HAP-1 (cell line): Measurements from ENCODE around the gene PANX2.

ENCODE experiments used
- DNase-seq, 2 experiments: peaks; one replicate each; pipeline ENCODE4 v3.0.0-alpha.2; 2016 to 2020; ENCODE audit warnings: low spot score in 2 of 2
- H3K27me3 ChIP-seq: fragments of 250-450 bp; sonication (Bioruptor Pico); 2 replicates; pipeline ENCODE4 v1.5.1; 2020; ENCODE audit warnings: low read depth, mild to moderate bottlenecking, moderate library complexity
- H3K36me3 ChIP-seq: fragments of 250-450 bp; sonication (Bioruptor Pico); replicated peaks from 2 replicates; pipeline ENCODE4 v1.5.1; 2020; ENCODE audit warnings: mild to moderate bottlenecking
- H3K4me1 ChIP-seq: fragments of 250-450 bp; sonication (Bioruptor Pico); 2 replicates; pipeline ENCODE4 v1.5.1; 2020; ENCODE audit warnings: mild to moderate bottlenecking
- H3K4me3 ChIP-seq: fragments of 250-450 bp; sonication (Bioruptor Pico); 2 replicates; pipeline ENCODE4 v1.5.1; 2020; ENCODE audit warnings: mild to moderate bottlenecking, moderate library complexity
- H3K9me3 ChIP-seq: fragments of 250-450 bp; sonication (Bioruptor Pico); 2 replicates; pipeline ENCODE4 v1.5.1; 2020; ENCODE audit warnings: mild to moderate bottlenecking, moderate library complexity
- in situ Hi-C: fragments of 300-500 bp; cut with MboI; formaldehyde crosslinking; loops from 3 replicates; pipeline ENCODE4 v1.14.3; 2020; ENCODE audit warnings: low sequenced_read_pairs, inconsistent platforms, mixed read lengths

Gene PANX2

DNA sequence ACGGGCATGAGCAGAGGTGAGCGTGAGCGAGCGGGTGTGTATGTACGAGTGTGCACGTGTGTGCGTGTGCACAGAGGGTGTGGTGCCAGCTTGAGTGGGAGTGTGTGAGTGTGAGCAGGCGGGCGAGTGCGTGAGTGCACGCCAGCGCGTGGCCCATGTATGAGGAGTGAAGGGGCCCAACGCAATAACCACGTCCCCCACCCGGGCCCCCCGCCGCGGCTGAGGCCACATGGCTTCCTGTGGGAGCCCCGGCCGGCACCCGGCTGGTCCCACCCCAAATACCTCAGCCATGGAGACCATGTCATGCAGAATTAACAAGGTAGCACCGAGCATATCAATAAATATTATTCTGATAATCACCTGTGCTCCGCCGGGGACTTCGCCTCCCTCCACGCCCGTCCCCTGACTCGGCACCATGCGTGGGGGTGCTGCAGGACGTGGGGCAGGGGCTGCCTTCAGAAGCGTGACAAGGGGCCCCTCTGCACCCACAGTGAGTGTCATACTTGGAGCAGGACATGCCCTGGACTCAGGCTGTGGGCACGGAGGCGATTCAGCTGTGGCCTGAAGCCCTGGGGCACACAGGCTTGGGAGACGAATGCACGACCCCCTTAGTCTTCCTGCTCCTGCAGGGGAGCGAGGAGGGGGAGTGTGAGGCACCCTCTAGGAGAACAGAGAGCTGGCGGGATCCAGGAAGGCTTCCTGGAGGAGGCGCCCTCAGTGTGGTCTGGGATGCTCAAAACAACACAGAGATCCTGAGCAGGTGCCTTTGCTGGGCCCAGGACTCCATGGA lies 9.6 kb downstream of the PANX2 start:
- H3K27me3 ChIP-seq: no peaks in the 10 kb centered on the region
- in situ Hi-C loops: no loop called here
- no peak overlapping the region for H3K4me3 ChIP-seq
- no peaks in the 10 kb centered on the region for H3K4me1 ChIP-seq
- H3K36me3 ChIP-seq: no peaks in the 10 kb centered on the region; the same call in 1 of the 2 replicates
- DNase-seq: no peak
- no peaks in the 10 kb centered on the region for H3K9me3 ChIP-seq

- no peaks in the 10 kb centered on the region; the same call in 1 of the 2 replicates for H3K36me3 ChIP-seq
- no peaks in the 10 kb centered on the region for H3K9me3 ChIP-seq
- H3K27me3 ChIP-seq: no peaks in the 10 kb centered on the region
- H3K4me3 ChIP-seq: no peak overlapping the region
- DNase-seq: no peak
- H3K4me1 ChIP-seq: 0 out of 2 replicates have a peak, but pooled peaks cover 2% of the 10 kb centered on the region
- in situ Hi-C loops: no loop called here
These were observed 10.4 kb downstream of the PANX2 start for GRCh38 chr22:50180727-50181521.

DNA sequence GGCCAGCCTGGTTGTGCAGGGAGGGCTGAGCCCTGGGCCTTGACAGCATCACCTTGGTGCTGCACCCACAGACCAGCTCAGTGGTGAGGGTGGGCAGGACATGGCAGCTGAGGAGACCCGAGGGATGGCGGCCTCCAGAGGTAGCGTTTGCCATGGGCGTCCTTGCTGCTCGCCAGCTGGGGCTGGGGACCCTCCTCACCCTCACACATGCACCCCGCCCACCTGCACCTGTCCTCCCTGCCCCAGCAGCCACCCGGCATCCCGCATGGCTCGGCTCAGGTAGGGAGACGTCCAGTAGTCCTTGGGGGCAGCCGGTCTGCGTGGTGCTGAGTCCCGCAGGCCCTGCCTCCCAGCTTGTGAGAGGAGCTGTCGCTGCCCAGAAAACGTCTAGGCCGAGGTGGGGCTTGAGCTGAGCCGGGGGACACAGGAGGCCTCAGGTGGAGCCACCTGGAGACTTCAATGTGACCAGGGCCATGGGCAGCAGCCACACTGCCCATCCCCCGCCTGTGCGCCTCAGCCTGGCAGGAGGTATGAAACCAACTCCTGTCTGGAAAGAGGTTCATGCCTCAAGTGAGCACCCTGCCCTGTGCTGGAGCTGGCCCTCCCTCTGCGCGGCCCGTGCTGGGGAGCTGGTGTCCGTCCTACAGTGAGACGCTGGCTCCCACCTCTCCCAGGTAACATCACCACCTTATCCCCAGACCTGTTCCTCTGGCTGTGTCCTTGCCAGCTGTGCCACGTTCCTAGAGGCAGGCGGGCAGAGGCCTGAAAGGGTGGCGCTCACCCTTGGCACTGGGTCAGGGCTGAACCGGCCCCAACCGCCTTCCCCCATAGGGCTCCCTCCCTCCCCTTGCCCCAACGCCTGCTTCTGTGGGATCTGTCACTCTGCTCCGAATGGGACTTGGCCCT lies 11.9 kb downstream of the PANX2 start:
- no peak for DNase-seq
- H3K27me3 ChIP-seq: no peaks in the 10 kb centered on the region
- H3K4me1 ChIP-seq: peaks cover 5% of the 10 kb centered on the region; the same call in 1 of the 2 replicates
- H3K9me3 ChIP-seq: no peaks in the 10 kb centered on the region
- H3K36me3 ChIP-seq: no peaks in the 10 kb centered on the region; the same call in 1 of the 2 replicates
- in situ Hi-C loops: no loop called here
- no peak overlapping the region for H3K4me3 ChIP-seq

GRCh38 chr22:50183141-50183971 lies 12.8 kb downstream of the PANX2 start:
- DNase-seq: no peak
- in situ Hi-C loops: no loop called here
- no peak overlapping the region for H3K4me3 ChIP-seq
- peaks cover 5% of the 10 kb centered on the region; the same call in 1 of the 2 replicates for H3K4me1 ChIP-seq
- H3K36me3 ChIP-seq: peaks cover 3% of the 10 kb centered on the region
- H3K9me3 ChIP-seq: no peaks in the 10 kb centered on the region
- H3K27me3 ChIP-seq: no peaks in the 10 kb centered on the region

DNA sequence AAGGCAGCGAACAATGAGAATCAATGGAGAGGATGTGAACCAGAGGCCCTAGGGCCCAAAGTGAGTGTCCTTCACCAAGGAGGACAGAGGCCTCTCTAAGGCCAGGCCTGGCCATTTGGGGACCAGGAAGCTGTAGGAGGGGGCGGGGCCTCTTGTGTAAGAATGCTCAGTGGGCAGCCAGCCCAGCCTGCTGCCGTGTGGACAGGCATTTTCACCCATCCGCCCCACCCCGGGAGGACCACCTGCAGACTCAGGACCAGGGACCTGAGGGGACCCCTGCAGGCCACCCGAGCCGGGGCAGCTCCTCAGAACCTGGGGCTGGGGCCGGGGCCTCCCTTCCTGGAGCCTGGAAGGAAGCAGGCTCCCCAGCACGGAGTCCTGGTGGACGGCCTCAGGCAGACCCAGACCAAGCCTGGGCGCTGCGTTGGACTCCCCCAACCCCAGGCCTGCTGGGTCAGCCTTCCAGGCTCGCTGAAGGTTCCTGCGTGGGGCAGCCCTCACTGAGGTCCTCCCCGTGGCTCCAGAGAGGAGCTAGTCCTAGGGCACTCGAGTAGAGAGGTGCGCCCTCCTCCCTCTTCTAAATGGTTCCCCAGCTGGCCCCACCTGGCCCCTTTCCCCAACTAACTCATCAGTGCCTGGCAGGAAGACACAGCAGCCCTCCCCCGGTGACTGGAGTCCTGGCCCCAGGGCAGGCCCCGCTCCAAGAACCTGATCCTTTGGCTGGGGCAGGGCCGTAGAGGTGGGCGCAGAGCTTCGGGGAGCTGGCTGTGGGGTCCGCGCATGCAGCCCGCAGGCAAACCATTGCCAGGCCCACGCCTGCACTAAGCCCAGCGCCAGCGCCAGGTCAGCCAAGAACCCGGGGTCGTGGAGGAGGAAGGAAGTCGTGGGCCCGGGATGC lies 13.7 kb downstream of the PANX2 start:
- no peak overlapping the region for H3K4me3 ChIP-seq
- no peak for DNase-seq
- in situ Hi-C loops: no loop called here

DNA sequence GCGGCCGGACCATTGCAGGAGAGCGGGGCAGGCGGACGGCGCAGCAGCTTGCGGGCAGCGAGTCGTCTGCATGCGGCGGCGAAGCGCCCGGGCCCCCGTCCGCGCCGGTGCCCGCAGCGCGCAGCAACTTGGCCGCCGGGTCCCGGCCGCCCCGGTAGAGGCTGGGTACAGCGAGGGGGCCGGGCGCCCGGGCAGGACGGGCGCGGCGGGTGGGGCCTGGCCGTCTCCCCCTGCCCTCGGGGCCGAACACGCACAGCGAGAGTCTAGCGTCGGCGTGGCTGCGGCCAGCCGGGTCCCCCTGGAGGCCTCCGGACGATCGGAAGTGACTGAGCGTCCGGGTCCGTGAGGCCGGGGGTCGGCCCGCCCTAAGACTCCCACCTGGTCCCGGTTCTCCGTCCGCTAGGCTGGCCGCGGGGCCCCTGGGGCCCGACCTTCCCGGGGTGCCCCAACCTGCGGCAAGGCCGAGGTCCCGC lies 14.4 kb downstream of the PANX2 start:
- H3K9me3 ChIP-seq: no peaks in the 10 kb centered on the region
- H3K27me3 ChIP-seq: no peaks in the 10 kb centered on the region
- H3K36me3 ChIP-seq: peaks cover 13% of the 10 kb centered on the region
- DNase-seq: no peak
- peak overlapping the region; percentile 21; the same call in 1 of the 2 replicates for H3K4me3 ChIP-seq
- in situ Hi-C loops: no loop called here
- H3K4me1 ChIP-seq: peaks cover 11% of the 10 kb centered on the region

More for the DNA sequence above, 13.7 kb downstream of the PANX2 start:
- H3K9me3 ChIP-seq: no peaks in the 10 kb centered on the region
- no peaks in the 10 kb centered on the region for H3K27me3 ChIP-seq
- H3K4me1 ChIP-seq: peaks cover 6% of the 10 kb centered on the region; the same call in 1 of the 2 replicates
- peaks cover 12% of the 10 kb centered on the region for H3K36me3 ChIP-seq

GRCh38 chr22:50185375-50186087 lies 15.0 kb downstream of the PANX2 start, which contains the start of gene TRABD:
TSS of gene TRABD (plus strand) at chr22:50185913. CDS start at chr22:50193061, 7,148 bp downstream.
- DNase-seq: peak; percentile 84 to 91
- Histone ChIP-seq H3K27me3 (no peaks in the 10 kb centered on the region), H3K4me1 (peaks cover 17% of the 10 kb centered on the region), H3K36me3 (peaks cover 13% of the 10 kb centered on the region), H3K4me3 (peak within 1 kb of the TSS; percentile 58), H3K9me3 (no peaks in the 10 kb centered on the region)
- in situ Hi-C loops: no loop called here

- in situ Hi-C loops: no loop called here
- H3K4me1 ChIP-seq: peaks cover 21% of the 10 kb centered on the region
- H3K36me3 ChIP-seq: peaks cover 15% of the 10 kb centered on the region
- DNase-seq: no peak
- no peaks in the 10 kb centered on the region for H3K9me3 ChIP-seq
- peak overlapping the region; percentile 58 for H3K4me3 ChIP-seq
- no peaks in the 10 kb centered on the region for H3K27me3 ChIP-seq
These were observed 15.7 kb downstream of the PANX2 start for GRCh38 chr22:50186181-50186714.

GRCh38 chr22:50186761-50187523 lies 16.4 kb downstream of the PANX2 start:
- H3K27me3 ChIP-seq: no peaks in the 10 kb centered on the region
- in situ Hi-C loops: no loop called here
- peak overlapping the region; percentile 58 for H3K4me3 ChIP-seq
- no peak for DNase-seq
- H3K9me3 ChIP-seq: no peaks in the 10 kb centered on the region
- peaks cover 22% of the 10 kb centered on the region for H3K36me3 ChIP-seq
- peaks cover 21% of the 10 kb centered on the region for H3K4me1 ChIP-seq

- H3K4me3 ChIP-seq: no peak overlapping the region
- in situ Hi-C loops: no loop called here
- no peaks in the 10 kb centered on the region for H3K27me3 ChIP-seq
- peaks cover 21% of the 10 kb centered on the region for H3K4me1 ChIP-seq
- H3K36me3 ChIP-seq: peaks cover 31% of the 10 kb centered on the region
- no peaks in the 10 kb centered on the region for H3K9me3 ChIP-seq
- no peak for DNase-seq
These were observed 17.8 kb downstream of the PANX2 start for GRCh38 chr22:50188356-50188755.
